Natural killer cell (primary cell): ENCODE measurements around the gene POLR3E. TPM values are rescaled to one million over a fixed set of nuclear protein-coding genes. Genes with fewer than 3 reads are reported as not detected.

ENCODE experiments used
- ATAC-seq, 3 donors: fragments of 150-1000 bp in 2 of 3; fragments of 200-7000 bp in 1 of 3; cut with Tn5 transposase; 1 replicate in 1 of 3; 2 replicates in 2 of 3; pipeline ENCODE4 v1.10.0; 2021; ENCODE audit warnings: mild to moderate bottlenecking in 2 of 3, moderate library complexity in 2 of 3
- DNase-seq, 2 donors: peaks; one replicate each; pipeline versions ENCODE4 v3.0.0 to v3.0.0-alpha.2; 2013 to 2021; ENCODE audit warnings: mixed read lengths in 1 of 2
- H3K27ac ChIP-seq: one replicate; pipeline ENCODE4 v1.5.1; 2013; ENCODE audit warnings: mild to moderate bottlenecking, low read length
- H3K27me3 ChIP-seq: one replicate; pipeline ENCODE4 v1.6.1; 2013; ENCODE audit warnings: low read length; ENCODE audit not compliant: control insufficient read depth, insufficient read depth
- H3K36me3 ChIP-seq: one replicate; pipeline ENCODE4 v1.6.1; 2013; ENCODE audit warnings: low read length; ENCODE audit not compliant: control insufficient read depth, insufficient read depth
- H3K4me1 ChIP-seq: one replicate; pipeline ENCODE4 v1.6.1; 2013; ENCODE audit warnings: low read length; ENCODE audit not compliant: control insufficient read depth, insufficient read depth
- H3K4me3 ChIP-seq: one replicate; pipeline ENCODE4 v1.5.1; 2013; ENCODE audit warnings: low read length
- H3K9me3 ChIP-seq: one replicate; pipeline ENCODE4 v1.6.1; 2013; ENCODE audit warnings: low read length; ENCODE audit not compliant: control insufficient read depth, insufficient read depth
- H3K27ac Mint-ChIP-seq, 2 donors: one replicate each; pipeline ENCODE4 v1.8.0; 2022; ENCODE audit warnings: mild to moderate bottlenecking in 2 of 2, mixed read lengths in 2 of 2, moderate library complexity in 1 of 2
- H3K27me3 Mint-ChIP-seq, 2 donors: one replicate each; pipeline ENCODE4 v1.8.0; 2022; ENCODE audit warnings: low read depth in 2 of 2, mixed read lengths in 2 of 2
- H3K36me3 Mint-ChIP-seq: one replicate; pipeline ENCODE4 v1.8.0; 2022; ENCODE audit warnings: mixed read lengths
- H3K4me1 Mint-ChIP-seq, 2 donors: one replicate each; pipeline ENCODE4 v1.8.0; 2022; ENCODE audit warnings: mixed read lengths in 2 of 2
- H3K4me3 Mint-ChIP-seq: one replicate; pipeline ENCODE4 v1.8.0; 2022; ENCODE audit warnings: mild to moderate bottlenecking, moderate library complexity, mixed read lengths
- H3K9me3 Mint-ChIP-seq, 2 donors: one replicate each; pipeline ENCODE4 v1.8.0; 2022; ENCODE audit warnings: mixed read lengths in 2 of 2
- WGBS: methylation state at CpG from one replicate; pipeline ENCODE4 v1.1.7; 2013; ENCODE audit warnings: missing lambda C conversion rate; ENCODE audit not compliant: insufficient coverage; 5-methylcytosine and 5-hydroxymethylcytosine counted together
- intact Hi-C: fragments of 100-400 bp; cut with micrococcal nuclease; formaldehyde crosslinking; loops from one replicate; pipeline ENCODE4 v1.14.2; 2022
- total RNA-seq, 4 donors: library from RNA; stranded (reverse); fragments of 120-200 nt in 1 of 4; gene quantifications; one replicate each; pipeline versions ENCODE4 v1.2.3 to v1.2.4, GENCODE V29; 2013 to 2022
- TF ChIP-seq, protein P1 (sequence below): fragments of 200-600 bp; IDR thresholded peaks from one replicate; pipeline ENCODE4 v1.8.0; 2022; ENCODE audit warnings: antibody characterized with exemption

The POLR3E gene
- total RNA-seq, 3 donors from 2014 or later (not counting 1 experiment from before 2014, with no cell fraction given) = 95.0 to 116 (median 104) TPM

DNA sequence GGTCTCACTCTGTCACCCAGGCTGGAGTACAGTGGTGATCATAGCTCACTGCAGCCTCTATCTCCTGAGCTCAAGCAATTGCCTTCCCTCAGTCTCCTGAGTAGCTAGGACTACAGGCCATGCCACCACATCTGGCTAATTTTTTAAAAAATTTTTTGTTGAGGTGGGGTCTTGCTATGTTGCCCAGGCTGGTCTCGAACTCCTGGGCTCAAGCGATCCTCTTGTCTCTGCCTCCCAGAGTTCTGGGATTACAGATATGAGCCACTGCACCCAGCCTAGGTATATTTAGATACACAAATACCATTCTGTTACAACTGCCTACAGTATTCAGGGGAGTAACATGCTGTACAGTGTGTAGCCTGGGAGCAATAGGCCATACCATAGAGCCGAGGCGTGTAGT is 14.3 kb downstream of the POLR3E start:
- H3K9me3 ChIP-seq = no peaks in the 10 kb centered on the region
- H3K27me3 ChIP-seq = no peaks in the 10 kb centered on the region
- Mint-ChIP-seq H3K27ac (no peak overlapping the region), H3K4me3 (no peak overlapping the region), H3K9me3 (no peaks in the 10 kb centered on the region), H3K27me3 (no peaks in the 10 kb centered on the region), H3K4me1 (peaks cover 0 to 8% of the 10 kb centered on the region in 2 donors), H3K36me3 (no peaks in the 10 kb centered on the region)
- TF ChIP-seq, protein P1, sequence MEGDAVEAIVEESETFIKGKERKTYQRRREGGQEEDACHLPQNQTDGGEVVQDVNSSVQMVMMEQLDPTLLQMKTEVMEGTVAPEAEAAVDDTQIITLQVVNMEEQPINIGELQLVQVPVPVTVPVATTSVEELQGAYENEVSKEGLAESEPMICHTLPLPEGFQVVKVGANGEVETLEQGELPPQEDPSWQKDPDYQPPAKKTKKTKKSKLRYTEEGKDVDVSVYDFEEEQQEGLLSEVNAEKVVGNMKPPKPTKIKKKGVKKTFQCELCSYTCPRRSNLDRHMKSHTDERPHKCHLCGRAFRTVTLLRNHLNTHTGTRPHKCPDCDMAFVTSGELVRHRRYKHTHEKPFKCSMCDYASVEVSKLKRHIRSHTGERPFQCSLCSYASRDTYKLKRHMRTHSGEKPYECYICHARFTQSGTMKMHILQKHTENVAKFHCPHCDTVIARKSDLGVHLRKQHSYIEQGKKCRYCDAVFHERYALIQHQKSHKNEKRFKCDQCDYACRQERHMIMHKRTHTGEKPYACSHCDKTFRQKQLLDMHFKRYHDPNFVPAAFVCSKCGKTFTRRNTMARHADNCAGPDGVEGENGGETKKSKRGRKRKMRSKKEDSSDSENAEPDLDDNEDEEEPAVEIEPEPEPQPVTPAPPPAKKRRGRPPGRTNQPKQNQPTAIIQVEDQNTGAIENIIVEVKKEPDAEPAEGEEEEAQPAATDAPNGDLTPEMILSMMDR = no peak
- no peak overlapping the region for H3K27ac ChIP-seq
- intact Hi-C loops = no loop called here
- H3K36me3 ChIP-seq = peaks cover 76% of the 10 kb centered on the region
- no peaks in the 10 kb centered on the region for H3K4me1 ChIP-seq
- no peak overlapping the region for H3K4me3 ChIP-seq
- ATAC-seq (no peak), DNase-seq (no peak)
- WGBS = 100% methylated on average over 4 of the region's 4 CpGs

DNA sequence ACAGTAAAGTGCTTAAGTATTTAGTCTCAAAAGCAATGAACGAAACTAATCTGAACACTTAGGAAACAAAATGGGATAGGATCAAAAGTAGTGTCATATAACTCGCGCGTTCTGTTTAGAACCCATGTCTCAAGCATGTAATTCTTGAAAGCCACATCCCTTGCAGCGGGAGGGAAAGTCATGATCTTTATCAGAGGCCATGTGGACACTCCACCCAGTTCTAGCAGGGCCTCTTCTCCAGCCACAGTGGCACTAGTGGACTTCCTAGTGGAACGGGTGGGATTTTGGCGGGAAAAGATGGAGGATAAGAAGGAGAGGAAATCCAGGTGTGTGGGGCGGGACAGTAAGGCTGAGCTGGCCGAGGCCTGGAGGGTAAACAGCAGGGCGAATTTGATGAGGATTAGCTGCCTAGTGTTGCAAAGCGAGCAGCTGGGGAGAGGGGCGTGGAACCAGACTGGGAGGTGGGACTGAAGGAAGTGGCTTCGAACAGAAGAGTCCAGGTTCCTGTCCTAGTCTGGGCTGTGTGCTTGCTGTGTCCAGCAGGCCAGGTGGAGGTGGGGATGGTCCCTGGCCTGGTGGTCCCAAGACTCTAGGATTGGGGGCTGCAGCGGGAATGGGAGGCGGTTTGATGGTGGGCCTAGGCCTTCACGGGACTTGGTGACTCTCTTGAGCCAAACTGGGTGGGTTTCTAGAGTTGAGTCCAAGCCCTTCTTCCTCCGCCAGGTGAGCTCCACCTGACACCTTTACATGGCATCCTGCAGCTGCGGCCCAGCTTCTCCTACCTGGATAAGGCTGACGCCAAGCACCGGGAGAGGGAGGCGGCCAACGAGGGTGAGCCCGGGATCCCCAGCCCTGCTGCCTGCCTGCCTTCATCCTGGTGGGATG is 15.9 kb downstream of the POLR3E start:
- Histone ChIP-seq H3K9me3 (no peaks in the 10 kb centered on the region), H3K4me1 (no peaks in the 10 kb centered on the region), H3K27ac (no peak overlapping the region), H3K27me3 (no peaks in the 10 kb centered on the region), H3K36me3 (peaks cover 71% of the 10 kb centered on the region), H3K4me3 (no peak overlapping the region)
- Mint-ChIP-seq H3K4me3 (no peak overlapping the region), H3K36me3 (no peaks in the 10 kb centered on the region), H3K9me3 (no peaks in the 10 kb centered on the region), H3K4me1 (peaks cover 0 to 6% of the 10 kb centered on the region in 2 donors), H3K27me3 (no peaks in the 10 kb centered on the region), H3K27ac (peak overlapping the region in 1 of 2 donors; percentile 5)
- DNase-seq (no peak), ATAC-seq (no peak)
- TF ChIP-seq, protein P1 = no peak
- intact Hi-C loops = no loop called here
- WGBS = 96% methylated on average over 23 of the region's 23 CpGs

DNA sequence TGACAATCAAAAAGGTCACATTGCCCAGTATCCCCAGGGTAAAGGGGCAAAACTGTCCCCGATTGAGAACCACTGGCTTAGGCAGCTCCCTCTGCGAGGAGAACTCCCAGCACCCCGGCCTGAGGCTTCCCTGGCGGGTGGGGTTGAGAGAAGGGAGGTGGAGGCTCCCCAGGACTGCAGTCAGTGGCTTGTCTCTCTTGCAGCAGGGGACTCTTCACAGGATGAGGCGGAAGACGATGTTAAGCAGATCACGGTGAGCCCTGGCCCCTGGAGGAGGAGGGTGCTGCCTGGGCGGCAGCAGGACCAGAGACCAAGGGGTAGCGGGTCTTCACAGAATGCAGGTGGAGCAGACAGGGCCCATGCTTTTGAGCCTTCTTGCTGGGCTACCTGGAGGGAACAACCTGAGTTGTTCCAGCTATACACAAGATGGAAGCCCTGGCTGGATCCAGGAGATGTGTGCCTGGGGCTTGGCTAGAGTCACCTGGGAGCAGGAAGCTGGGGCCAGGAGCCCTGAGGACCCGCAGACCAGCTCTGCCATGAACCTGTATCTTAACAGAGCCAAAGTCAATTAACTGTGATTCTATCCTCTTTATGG is 16.8 kb downstream of the POLR3E start:
- Histone ChIP-seq H3K27ac (no peak overlapping the region), H3K27me3 (no peaks in the 10 kb centered on the region), H3K9me3 (no peaks in the 10 kb centered on the region), H3K4me3 (no peak overlapping the region), H3K36me3 (peaks cover 66% of the 10 kb centered on the region), H3K4me1 (no peaks in the 10 kb centered on the region)
- DNase-seq (no peak), ATAC-seq (no peak)
- no peak overlapping the region for H3K27ac Mint-ChIP-seq
- TF ChIP-seq, protein P1 = no peak
- no peaks in the 10 kb centered on the region for H3K9me3 Mint-ChIP-seq
- no peak overlapping the region for H3K4me3 Mint-ChIP-seq
- no peaks in the 10 kb centered on the region for H3K27me3 Mint-ChIP-seq
- H3K4me1 Mint-ChIP-seq = peaks cover 0 to 4% of the 10 kb centered on the region in 2 donors
- H3K36me3 Mint-ChIP-seq = no peaks in the 10 kb centered on the region
- intact Hi-C loops = no loop called here
- WGBS = 97% methylated on average over 10 of the region's 10 CpGs
